Loucy (cell line): ENCODE results near the gene FAM168A.
"Not testable (repeated sequence)": the region's sequence is repeated elsewhere in the genome, so short reads cannot be mapped to it uniquely, and the experiment has no call there.

Experiments used
- H2AFZ ChIP-seq: fragments of 200-600 bp; sonication (generic); 2 replicates; pipeline ENCODE4 v1.6.0; 2016; ENCODE audit warnings: antibody characterized with exemption, mild to moderate bottlenecking, low read length, moderate library complexity
- H3F3A ChIP-seq: fragments of 200-600 bp; 2 replicates; pipeline ENCODE4 v1.6.0; 2016; ENCODE audit warnings: antibody characterized with exemption, low read depth, mild to moderate bottlenecking
- H3K27me3 ChIP-seq: fragments of 200-600 bp; sonication (generic); 2 replicates; pipeline ENCODE4 v1.6.1; 2014; ENCODE audit warnings: low read length, mild to moderate bottlenecking; ENCODE audit not compliant: insufficient read depth, poor library complexity, severe bottlenecking
- H3K36me3 ChIP-seq: fragments of 200-600 bp; sonication (generic); 2 replicates; pipeline ENCODE4 v1.6.1; 2016; ENCODE audit warnings: low read length; ENCODE audit not compliant: insufficient read depth
- H3K4me1 ChIP-seq: fragments of 200-600 bp; sonication (generic); 2 replicates; pipeline ENCODE4 v1.5.1; 2014; ENCODE audit warnings: low read length, mild to moderate bottlenecking; ENCODE audit not compliant: insufficient read depth, poor library complexity, severe bottlenecking
- H3K4me2 ChIP-seq: fragments of 200-600 bp; sonication (generic); 2 replicates; pipeline ENCODE4 v1.6.0; 2014; ENCODE audit warnings: antibody characterized with exemption, low read length, low read depth, mild to moderate bottlenecking; ENCODE audit not compliant: poor library complexity, severe bottlenecking
- H3K4me3 ChIP-seq: fragments of 200-600 bp; sonication (generic); 2 replicates; pipeline ENCODE4 v1.5.1; 2014; ENCODE audit warnings: low read length, mild to moderate bottlenecking, mixed read lengths; ENCODE audit not compliant: poor library complexity, severe bottlenecking
- H3K79me2 ChIP-seq: fragments of 200-600 bp; sonication (generic); 2 replicates; pipeline ENCODE4 v1.6.1; 2014; ENCODE audit warnings: low read length; ENCODE audit not compliant: insufficient read depth
- H3K9ac ChIP-seq: fragments of 200-600 bp; sonication (generic); 2 replicates; pipeline ENCODE4 v1.6.0; 2014; ENCODE audit warnings: mild to moderate bottlenecking, low read depth, low read length, moderate library complexity; ENCODE audit not compliant: poor library complexity, severe bottlenecking
- H3K9me2 ChIP-seq: fragments of 200-600 bp; sonication (generic); replicated peaks from 2 replicates; pipeline ENCODE4 v1.6.1; 2016; ENCODE audit warnings: low read depth, low read length, mixed read lengths
- H3K9me3 ChIP-seq: fragments of 200-600 bp; sonication (generic); 2 replicates; pipeline ENCODE4 v1.6.1; 2014; ENCODE audit warnings: mild to moderate bottlenecking, antibody characterized with exemption, low read length, low read depth; ENCODE audit not compliant: insufficient read depth
- H4K20me1 ChIP-seq: fragments of 200-600 bp; sonication (generic); 2 replicates; pipeline ENCODE4 v1.6.0; 2014; ENCODE audit warnings: antibody characterized with exemption, low read length, mild to moderate bottlenecking; ENCODE audit not compliant: insufficient read depth, poor library complexity, severe bottlenecking
- CTCF ChIP-seq: fragments of 200-600 bp; sonication (generic); conservative IDR thresholded peaks from 2 replicates; pipeline ENCODE4 v1.5.1; 2014; ENCODE audit warnings: mild to moderate bottlenecking, antibody characterized with exemption, low read length
- EZH2phosphoT487 ChIP-seq: fragments of 200-600 bp; IDR thresholded peaks from 2 replicates; pipeline ENCODE4 v1.6.1; 2018; ENCODE audit warnings: antibody characterized with exemption, mild to moderate bottlenecking, moderate library complexity, borderline replicate concordance

Gene FAM168A

GRCh38 chr11:73582653-73583052 is 15.3 kb downstream of the FAM168A start:
- Histone ChIP-seq H3K36me3 (peaks cover 20% of the 10 kb centered on the region), H3K4me2 (no peak overlapping the region), H2AFZ (no peak overlapping the region), H3K9me3 (no peaks in the 10 kb centered on the region), H4K20me1 (peaks cover 24% of the 10 kb centered on the region), H3K9me2 (no peaks in the 10 kb centered on the region), H3K27me3 (no peaks in the 10 kb centered on the region), H3K79me2 (peaks cover 89% of the 10 kb centered on the region), H3F3A (no peaks in the 10 kb centered on the region), H3K4me3 (no peak overlapping the region), H3K9ac (no peak overlapping the region), H3K4me1 (peaks cover 19% of the 10 kb centered on the region)
- TF ChIP-seq CTCF (no peak), EZH2phosphoT487 (no peak)

GRCh38 chr11:73580749-73581148 is 17.2 kb downstream of the FAM168A start:
- H3K79me2 ChIP-seq, result peaks cover 89% of the 10 kb centered on the region
- H3K9me3 ChIP-seq, H2AFZ ChIP-seq, H3K4me2 ChIP-seq, H3K9ac ChIP-seq, H3F3A ChIP-seq, H3K4me1 ChIP-seq, H3K27me3 ChIP-seq, H3K4me3 ChIP-seq, H3K9me2 ChIP-seq: not testable (repeated sequence)
- peaks cover 20% of the 10 kb centered on the region for H4K20me1 ChIP-seq
- H3K36me3 ChIP-seq, result peaks cover 25% of the 10 kb centered on the region

- peaks cover 8% of the 10 kb centered on the region for H3K4me1 ChIP-seq
- no peaks in the 10 kb centered on the region for H3F3A ChIP-seq
- H3K36me3 ChIP-seq, result peaks cover 32% of the 10 kb centered on the region
- H3K4me3 ChIP-seq, result no peak overlapping the region
- H3K79me2 ChIP-seq, result peaks cover 88% of the 10 kb centered on the region
- H3K9me2 ChIP-seq, result no peaks in the 10 kb centered on the region
- no peak overlapping the region for H3K9ac ChIP-seq
- peaks cover 14% of the 10 kb centered on the region for H4K20me1 ChIP-seq
- TF ChIP-seq EZH2phosphoT487 (no peak), CTCF (no peak)
- no peak overlapping the region for H3K4me2 ChIP-seq
- no peaks in the 10 kb centered on the region for H3K27me3 ChIP-seq
- H2AFZ ChIP-seq, result no peak overlapping the region
- no peaks in the 10 kb centered on the region for H3K9me3 ChIP-seq
Measured at GRCh38 chr11:73579641-73580434, 18.1 kb downstream of the FAM168A start.
